ENCODE data around the gene SLC16A12.
"Not testable (repeated sequence)": the region's sequence is repeated elsewhere in the genome, so short reads cannot be mapped to it uniquely, and the experiment has no call there.

Gene SLC16A12

DNA sequence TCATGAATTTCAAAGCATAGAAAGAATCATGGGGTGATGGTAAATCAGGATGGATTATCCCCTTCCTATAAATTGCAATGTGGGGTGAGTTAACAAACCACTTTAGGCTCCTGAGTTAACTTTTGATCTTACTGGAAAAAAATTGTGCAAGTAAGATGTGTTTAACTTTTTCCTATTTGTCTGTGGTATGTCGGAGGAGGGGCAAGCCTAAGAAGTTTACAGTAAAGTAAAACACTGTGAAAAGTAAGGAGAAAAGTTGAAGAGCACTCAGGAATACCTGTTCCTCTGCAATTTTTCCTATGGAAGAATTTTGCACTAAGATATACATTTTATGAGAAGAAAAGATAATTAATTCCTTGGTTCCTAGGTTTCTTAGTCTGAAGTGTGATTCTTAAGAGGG, 76.6 kb downstream of the SLC16A12 start:
- no peak for DNase-seq (ENCODE audit: insufficient read length)
- FAIRE-seq: no peak
- no peak for TF ChIP-seq POLR2AphosphoS5 (IDR thresholded peaks at IDR 0.05; ENCODE audit: low read depth, low read length)
- TF ChIP-seq POLR2A (IDR thresholded peaks at IDR 0.05; ENCODE audit: low read depth, low read length): no peak
- no peak for TF ChIP-seq TAF1 (IDR thresholded peaks at IDR 0.05; ENCODE audit: borderline replicate concordance, low read depth, low read length)

DNA sequence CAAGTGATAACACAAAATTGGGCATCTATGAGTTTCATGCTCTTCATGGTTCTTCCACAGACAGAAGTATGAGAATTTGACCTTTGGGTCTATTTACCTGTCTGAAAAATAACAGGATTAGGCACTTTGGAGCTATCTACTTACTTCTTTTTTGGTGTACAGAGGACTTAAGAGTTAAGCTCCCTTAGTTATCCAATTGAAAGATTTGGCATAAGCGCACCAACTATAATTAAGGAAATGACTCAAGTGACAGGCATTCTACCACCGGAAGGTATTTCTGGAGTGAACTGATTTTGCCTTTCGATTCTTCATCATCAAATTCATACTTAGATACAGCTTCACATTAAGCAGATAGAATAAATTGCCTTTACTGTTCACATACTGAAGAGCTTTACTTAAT, 77.1 kb downstream of the SLC16A12 start:
- no peak for DNase-seq (ENCODE audit: insufficient read length)
- TF ChIP-seq POLR2AphosphoS5 (IDR thresholded peaks at IDR 0.05; ENCODE audit: low read depth, low read length): no peak
- no peak for TF ChIP-seq POLR2A (IDR thresholded peaks at IDR 0.05; ENCODE audit: low read depth, low read length)
- TF ChIP-seq TAF1 (IDR thresholded peaks at IDR 0.05; ENCODE audit: borderline replicate concordance, low read depth, low read length): no peak
- no peak for FAIRE-seq

- DNase-seq (ENCODE audit: insufficient read length): no peak
- peak; percentile 17 for FAIRE-seq
- TF ChIP-seq TAF1 (IDR thresholded peaks at IDR 0.05; ENCODE audit: borderline replicate concordance, low read depth, low read length) (no peak), POLR2AphosphoS5 (IDR thresholded peaks at IDR 0.05; ENCODE audit: low read depth, low read length) (no peak), POLR2A (IDR thresholded peaks at IDR 0.05; ENCODE audit: low read depth, low read length) (no peak)
These were observed 80.6 kb downstream of the SLC16A12 start for GRCh38 chr10:89454561-89455347.

DNA sequence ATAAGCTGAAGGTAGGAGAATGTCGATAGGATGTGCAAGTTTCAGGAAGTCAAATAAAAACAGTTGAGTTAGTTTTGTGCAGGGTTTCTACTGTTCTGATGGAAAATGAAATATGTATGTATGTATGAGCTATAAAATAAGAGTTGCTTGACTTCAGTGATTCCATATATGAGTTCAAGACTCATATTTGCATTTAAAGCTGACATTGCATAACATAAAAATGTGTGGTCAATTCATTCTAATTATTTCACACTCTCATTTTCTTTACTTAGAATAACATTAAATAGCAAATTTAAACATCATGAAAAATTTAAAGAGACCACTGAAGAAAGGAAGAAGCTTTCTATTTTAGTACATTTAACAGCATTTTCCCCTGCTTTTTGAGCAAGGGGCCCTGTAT, 83.2 kb downstream of the SLC16A12 start:
- DNase-seq (ENCODE audit: insufficient read length) (no peak), FAIRE-seq (no peak)
- TF ChIP-seq TAF1 (IDR thresholded peaks at IDR 0.05; ENCODE audit: borderline replicate concordance, low read depth, low read length): no peak
- TF ChIP-seq POLR2A (IDR thresholded peaks at IDR 0.05; ENCODE audit: low read depth, low read length): no peak
- no peak for TF ChIP-seq POLR2AphosphoS5 (IDR thresholded peaks at IDR 0.05; ENCODE audit: low read depth, low read length)

GRCh38 chr10:89450901-89451300, 84.5 kb downstream of the SLC16A12 start:
- FAIRE-seq (no peak), DNase-seq (ENCODE audit: insufficient read length) (no peak)
- TF ChIP-seq TAF1 (IDR thresholded peaks at IDR 0.05; ENCODE audit: borderline replicate concordance, low read depth, low read length) (no peak), POLR2A (IDR thresholded peaks at IDR 0.05; ENCODE audit: low read depth, low read length) (no peak), POLR2AphosphoS5 (IDR thresholded peaks at IDR 0.05; ENCODE audit: low read depth, low read length) (no peak)

GRCh38 chr10:89444819-89445218, 90.6 kb downstream of the SLC16A12 start:
- not testable (repeated sequence) for DNase-seq (ENCODE audit: insufficient read length); FAIRE-seq

GRCh38 chr10:89442289-89442688, 93.1 kb downstream of the SLC16A12 start:
- FAIRE-seq: no peak
- DNase-seq (ENCODE audit: insufficient read length): no peak
- no peak for TF ChIP-seq POLR2AphosphoS5 (IDR thresholded peaks at IDR 0.05; ENCODE audit: low read depth, low read length)
- TF ChIP-seq TAF1 (IDR thresholded peaks at IDR 0.05; ENCODE audit: borderline replicate concordance, low read depth, low read length): no peak
- TF ChIP-seq POLR2A (IDR thresholded peaks at IDR 0.05; ENCODE audit: low read depth, low read length): no peak

- no peak for FAIRE-seq
- no peak for DNase-seq (ENCODE audit: insufficient read length)
- TF ChIP-seq POLR2AphosphoS5 (IDR thresholded peaks at IDR 0.05; ENCODE audit: low read depth, low read length) (no peak), POLR2A (IDR thresholded peaks at IDR 0.05; ENCODE audit: low read depth, low read length) (no peak), TAF1 (IDR thresholded peaks at IDR 0.05; ENCODE audit: borderline replicate concordance, low read depth, low read length) (no peak)
These were observed 95.0 kb downstream of the SLC16A12 start for GRCh38 chr10:89440226-89441009.

DNA sequence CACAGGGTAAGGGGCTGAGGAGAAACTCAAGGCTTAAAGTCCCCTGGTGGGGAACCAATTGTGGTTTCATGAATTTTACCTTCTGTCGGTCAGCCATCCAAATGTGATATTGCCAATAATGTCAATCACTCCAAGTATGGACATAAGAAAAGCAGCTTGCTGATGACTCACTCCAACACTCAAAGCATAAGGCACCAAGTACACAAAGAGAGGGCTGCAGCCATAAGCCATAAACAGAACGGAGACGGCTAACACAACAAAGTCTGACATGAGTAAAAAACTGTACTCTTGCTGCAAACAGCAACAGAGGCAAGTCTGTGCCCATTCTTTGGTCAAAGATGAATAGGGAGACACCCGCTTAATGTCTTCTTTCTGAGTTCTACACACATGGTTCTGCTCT, 96.9 kb downstream of the SLC16A12 start:
- FAIRE-seq (no peak), DNase-seq (ENCODE audit: insufficient read length) (no peak)
- TF ChIP-seq POLR2AphosphoS5 (IDR thresholded peaks at IDR 0.05; ENCODE audit: low read depth, low read length) (no peak), TAF1 (IDR thresholded peaks at IDR 0.05; ENCODE audit: borderline replicate concordance, low read depth, low read length) (no peak)

DNA sequence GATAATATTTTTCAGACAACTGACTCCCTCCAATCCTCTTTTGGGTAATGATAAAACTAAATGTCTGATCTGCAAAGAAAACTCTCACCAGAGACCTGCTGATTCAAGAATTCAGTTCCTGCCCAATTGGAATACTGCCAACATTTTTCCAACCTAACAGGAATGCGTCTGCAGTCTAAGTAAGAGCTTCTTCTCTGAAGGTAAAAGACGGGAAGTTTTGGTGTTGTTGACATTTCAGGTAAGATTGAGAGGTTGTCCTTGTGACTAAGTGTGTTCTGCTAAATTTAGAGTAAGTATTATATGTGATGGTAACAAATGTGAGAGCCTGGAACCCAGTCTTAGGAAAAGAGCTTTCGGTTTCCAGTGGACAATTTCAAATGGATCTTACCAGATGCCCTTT, 103.4 kb downstream of the SLC16A12 start:
- FAIRE-seq (no peak), DNase-seq (ENCODE audit: insufficient read length) (no peak)
- TF ChIP-seq POLR2A (IDR thresholded peaks at IDR 0.05; ENCODE audit: low read depth, low read length) (no peak), POLR2AphosphoS5 (IDR thresholded peaks at IDR 0.05; ENCODE audit: low read depth, low read length) (no peak), TAF1 (IDR thresholded peaks at IDR 0.05; ENCODE audit: borderline replicate concordance, low read depth, low read length) (no peak)

GRCh38 chr10:89428877-89429276, 106.5 kb downstream of the SLC16A12 start:
- DNase-seq (ENCODE audit: insufficient read length) (no peak), FAIRE-seq (no peak)
- TF ChIP-seq TAF1 (IDR thresholded peaks at IDR 0.05; ENCODE audit: borderline replicate concordance, low read depth, low read length): no peak
- TF ChIP-seq POLR2AphosphoS5 (IDR thresholded peaks at IDR 0.05; ENCODE audit: low read depth, low read length): no peak
- TF ChIP-seq POLR2A (IDR thresholded peaks at IDR 0.05; ENCODE audit: low read depth, low read length): no peak

DNA sequence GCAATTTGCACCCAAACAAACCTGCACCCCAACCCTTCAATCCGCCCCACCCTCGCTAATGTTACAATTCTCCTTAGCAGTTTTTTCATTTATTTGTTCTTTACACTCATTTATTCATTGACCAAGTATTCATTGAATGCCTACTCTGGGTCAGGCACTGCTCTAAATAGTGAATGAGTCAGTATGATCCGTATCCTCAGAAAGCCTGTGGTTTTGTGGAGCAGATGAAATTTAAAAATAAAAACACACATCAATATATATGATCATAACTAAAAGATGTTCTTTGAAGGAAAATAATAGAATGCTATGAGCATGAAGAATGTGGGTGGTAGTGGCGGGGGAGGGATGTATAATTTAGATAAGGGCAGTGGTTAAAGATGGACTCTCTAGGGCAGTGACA, 107.8 kb downstream of the SLC16A12 start:
- DNase-seq (ENCODE audit: insufficient read length) (no peak), FAIRE-seq (no peak)

More for the DNA sequence above, 107.8 kb downstream of the SLC16A12 start:
- TF ChIP-seq POLR2AphosphoS5 (IDR thresholded peaks at IDR 0.05; ENCODE audit: low read depth, low read length) (no peak), TAF1 (IDR thresholded peaks at IDR 0.05; ENCODE audit: borderline replicate concordance, low read depth, low read length) (no peak), POLR2A (IDR thresholded peaks at IDR 0.05; ENCODE audit: low read depth, low read length) (no peak)
